ENCODE measurements around the gene TFDP2.

- TF ChIP-seq EP300 (IDR thresholded peaks at IDR 0.05; ENCODE audit: low read length) (no peak), CHCHD3 (CRISPR knock-in tag; IDR thresholded peaks at IDR 0.05) (no peak), ZNF696 (CRISPR knock-in tag; conservative IDR thresholded peaks at IDR 0.05) (no peak), GTF2F1 (IDR thresholded peaks at IDR 0.05; ENCODE audit: low read depth, low read length) (no peak), ZNF24 (IDR thresholded peaks at IDR 0.05) (no peak), USF2 (CRISPR knock-in tag; IDR thresholded peaks at IDR 0.05) (no peak), POLR2AphosphoS5 (IDR thresholded peaks at IDR 0.05; ENCODE audit: control insufficient read depth, insufficient read depth, low read depth, low read length) (no peak), ZBED1 (IDR thresholded peaks at IDR 0.05) (no peak), ZNF311 (CRISPR knock-in tag; IDR thresholded peaks at IDR 0.05) (no peak), CTCF (IDR thresholded peaks at IDR 0.05 in 2 of 3, conservative IDR thresholded peaks at IDR 0.05 in 1 of 3; ENCODE audit: insufficient read depth in 2 of 3, low read depth in 1 of 3, low read length in 3 of 3) (no peak)
Measured at GRCh38 chr3:141972399-141972798, 176.9 kb downstream of the TFDP2 start.

Measured in K562 (cell line).